HG03575 (cell line): ENCODE data around the gene AP3B2.

Source experiments
- ATAC-seq: cut with Tn5 transposase; IDR thresholded peaks from one replicate; pipeline ENCODE4 v1.9.1; 2021; ENCODE audit not compliant: unreplicated experiment, insufficient number of reproducible peaks, low FRiP score; ENCODE audit errors: extremely low read depth

The AP3B2 gene

GRCh38 chr15:82625136-82625535 is 84.5 kb downstream of the AP3B2 start:
- no peak for ATAC-seq

- ATAC-seq, result no peak
Measured at GRCh38 chr15:82624438-82624837, 85.2 kb downstream of the AP3B2 start.

DNA sequence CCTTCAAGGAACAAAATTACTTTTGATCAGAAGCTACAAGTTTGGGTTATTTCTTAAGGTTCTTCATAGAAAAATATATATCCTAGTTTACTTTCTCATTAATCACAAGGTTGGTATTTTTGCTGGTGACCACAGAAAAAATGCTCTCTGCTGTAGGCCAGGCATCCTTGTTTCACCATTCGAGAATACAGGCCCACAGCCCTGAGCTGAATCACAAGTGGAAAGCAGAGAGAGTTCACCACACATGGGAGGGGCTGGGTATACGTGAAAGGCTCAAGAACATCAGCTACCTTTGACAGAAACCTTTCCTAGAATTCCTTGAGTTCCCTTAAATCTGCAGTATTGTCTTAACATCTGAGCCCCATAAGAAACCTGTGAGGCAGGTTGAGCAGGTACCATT is 85.7 kb downstream of the AP3B2 start:
- ATAC-seq, result no peak

DNA sequence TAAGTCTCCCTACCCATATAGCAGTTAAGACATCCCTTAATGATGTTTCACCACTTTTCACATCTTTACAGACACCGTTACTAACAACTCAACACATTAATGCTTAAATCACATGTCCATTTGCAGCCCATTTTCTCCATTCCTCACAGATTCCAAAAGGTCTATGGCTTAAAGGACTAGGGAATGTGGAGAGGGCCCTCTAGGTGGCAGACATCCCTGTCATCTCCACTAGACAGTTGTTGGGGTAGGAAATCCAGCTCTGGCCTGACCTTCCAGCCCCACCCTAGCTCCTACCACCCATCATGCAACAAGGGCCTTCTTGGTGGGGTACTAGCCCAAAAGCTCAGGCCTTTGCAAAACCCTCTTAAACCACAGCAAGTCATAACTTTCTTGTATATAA is 87.7 kb downstream of the AP3B2 start:
- ATAC-seq, result no peak

DNA sequence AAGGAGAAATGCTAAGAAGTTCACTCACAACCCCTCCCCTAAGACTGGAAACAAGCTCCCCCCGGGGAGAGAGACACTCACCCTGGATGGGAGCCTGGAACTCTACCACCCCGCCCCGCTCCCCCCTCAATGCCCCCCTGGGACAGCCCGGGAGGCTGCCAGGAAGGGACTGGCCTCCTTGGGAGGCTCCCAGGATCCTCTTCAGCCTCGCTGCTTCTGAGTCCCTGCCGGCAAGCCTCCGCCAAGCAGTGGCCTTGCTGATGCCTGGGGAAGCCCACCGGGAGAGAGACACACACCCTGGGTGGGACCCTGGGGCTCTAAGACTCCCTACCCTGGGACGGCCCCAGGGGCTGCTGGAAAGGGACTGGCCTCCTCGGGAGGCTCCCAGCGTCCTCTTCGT is 95.9 kb downstream of the AP3B2 start:
- ATAC-seq, result no peak

DNA sequence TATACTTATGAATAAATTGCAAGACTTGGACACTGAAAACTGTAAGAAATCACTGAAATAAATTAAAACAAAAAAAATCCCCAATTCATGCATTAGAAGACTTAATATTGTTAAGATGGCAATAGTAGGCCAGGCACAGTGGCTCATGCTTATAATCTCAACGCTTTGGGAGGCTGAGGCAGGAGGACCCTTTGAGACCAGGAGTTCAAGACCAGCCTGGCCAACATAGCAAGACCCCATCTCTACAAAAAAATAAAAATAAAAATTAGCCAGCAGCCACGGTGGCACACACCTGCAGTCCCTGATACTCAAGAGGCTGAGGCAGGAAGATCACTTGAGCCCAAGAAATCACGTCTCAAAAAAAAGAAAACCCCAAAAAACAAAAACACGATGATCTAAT is 98.3 kb downstream of the AP3B2 start:
- no peak for ATAC-seq
